NCI-H345 (cell line): ENCODE measurements around the gene LRFN2.

Experiments used
- DNase-seq: peaks from one replicate; lab custom pipeline; 2025; lab: John Stamatoyannopoulos, UW

Gene LRFN2

GRCh38 chr6:40398810-40399477 is 188.2 kb downstream of the LRFN2 start:
- peak; percentile 15 for DNase-seq

DNA sequence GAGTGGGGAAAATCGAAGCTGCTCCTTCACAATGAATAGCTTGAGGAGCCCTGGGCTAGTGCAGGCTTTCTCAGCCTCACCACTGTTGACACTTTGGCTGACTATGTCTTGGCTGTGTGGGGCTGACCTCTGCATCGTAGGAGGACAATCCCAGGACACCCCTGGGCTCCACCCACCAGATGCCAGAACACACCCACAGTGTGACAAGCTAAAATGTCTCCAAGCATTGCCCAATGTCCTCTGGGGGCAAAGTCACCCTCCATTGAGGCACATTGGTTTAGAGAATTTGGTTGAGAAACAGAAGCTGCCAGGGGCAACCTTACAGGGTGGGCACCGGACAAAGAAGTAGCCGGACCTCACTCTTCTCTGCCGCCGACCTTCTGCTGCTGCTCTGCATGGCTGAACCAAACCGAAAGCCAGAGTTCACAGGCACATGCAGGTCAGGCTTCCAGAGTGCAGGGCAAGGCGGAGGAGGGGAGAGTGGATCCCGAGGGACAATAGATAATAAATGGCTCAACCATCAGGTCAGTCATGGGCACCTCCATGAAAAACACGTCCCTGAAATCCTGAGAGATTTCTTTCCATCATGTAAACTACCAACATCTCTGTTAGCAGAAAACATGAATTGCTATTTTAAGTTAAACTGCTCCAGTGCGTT is 189.0 kb downstream of the LRFN2 start:
- no peak for DNase-seq

- no peak for DNase-seq
These were observed 189.7 kb downstream of the LRFN2 start for GRCh38 chr6:40397287-40398033.

DNA sequence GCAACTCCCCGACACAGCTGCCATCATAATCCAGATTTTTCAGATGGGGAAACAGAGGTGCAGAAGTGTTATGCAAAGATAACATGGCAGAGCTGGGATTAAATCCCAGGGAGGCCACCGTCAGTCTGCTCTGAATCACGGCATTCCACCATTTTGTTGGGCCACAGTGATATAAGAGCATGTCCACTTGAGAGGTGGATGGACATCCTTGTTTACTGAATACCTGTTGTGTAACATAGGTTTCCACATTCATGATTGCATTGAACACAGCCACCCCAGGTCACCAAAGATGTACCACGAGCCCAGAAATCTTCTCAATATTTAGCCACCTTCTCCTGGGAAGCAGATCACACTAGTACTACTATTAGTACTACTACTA is 191.5 kb downstream of the LRFN2 start:
- DNase-seq: no peak

DNA sequence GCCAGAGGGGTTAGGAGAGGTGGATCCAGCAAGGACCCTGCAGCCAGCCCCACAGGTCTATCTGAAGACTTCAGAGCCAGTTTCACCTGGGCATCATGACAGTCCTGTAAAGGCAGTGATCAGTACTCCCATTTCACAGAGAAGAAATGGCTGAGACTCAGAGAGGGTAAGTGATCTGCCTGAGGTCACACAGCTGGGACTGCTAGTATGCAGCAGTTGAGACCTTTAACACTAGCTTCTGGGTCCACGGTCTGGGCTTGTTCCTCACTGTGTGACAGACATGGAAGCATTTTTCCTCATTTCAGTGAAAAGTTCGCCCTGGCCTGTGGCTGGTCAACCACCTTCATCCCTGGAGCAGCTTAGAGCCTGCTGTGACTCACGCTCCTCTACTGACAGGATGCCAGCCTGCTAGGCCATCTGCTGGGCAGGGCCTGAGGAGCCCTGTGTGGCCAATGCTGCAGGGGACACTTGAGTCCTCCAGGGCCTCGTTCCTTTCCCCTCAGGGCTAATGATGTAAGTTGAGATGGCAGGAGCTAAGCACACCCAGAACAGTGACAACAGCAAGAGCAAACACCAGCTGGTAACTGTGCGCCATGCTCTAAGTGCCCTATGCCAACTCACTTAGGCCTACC is 192.0 kb downstream of the LRFN2 start:
- peak; percentile 90 for DNase-seq

DNA sequence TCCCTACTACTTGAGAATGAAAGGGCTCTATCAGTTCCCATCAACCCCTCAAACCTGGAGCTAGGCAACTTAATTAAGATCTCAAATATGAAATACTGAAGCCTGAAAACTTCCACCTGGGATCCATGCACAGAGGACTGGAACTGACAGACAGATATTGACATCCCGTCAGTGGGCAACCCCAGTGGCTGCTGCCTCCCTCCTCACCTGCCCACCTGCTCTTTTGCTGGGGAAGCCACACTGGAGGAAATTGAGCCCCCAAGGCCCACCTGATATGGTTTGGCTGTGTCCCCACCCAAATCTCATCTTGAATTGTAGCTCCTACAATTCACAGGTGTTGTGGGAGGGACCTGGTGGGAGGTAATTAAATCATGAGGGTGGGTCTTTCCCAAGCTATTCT is 192.8 kb downstream of the LRFN2 start:
- DNase-seq: no peak

- no peak for DNase-seq
These were observed 193.5 kb downstream of the LRFN2 start for GRCh38 chr6:40393641-40394040.

DNA sequence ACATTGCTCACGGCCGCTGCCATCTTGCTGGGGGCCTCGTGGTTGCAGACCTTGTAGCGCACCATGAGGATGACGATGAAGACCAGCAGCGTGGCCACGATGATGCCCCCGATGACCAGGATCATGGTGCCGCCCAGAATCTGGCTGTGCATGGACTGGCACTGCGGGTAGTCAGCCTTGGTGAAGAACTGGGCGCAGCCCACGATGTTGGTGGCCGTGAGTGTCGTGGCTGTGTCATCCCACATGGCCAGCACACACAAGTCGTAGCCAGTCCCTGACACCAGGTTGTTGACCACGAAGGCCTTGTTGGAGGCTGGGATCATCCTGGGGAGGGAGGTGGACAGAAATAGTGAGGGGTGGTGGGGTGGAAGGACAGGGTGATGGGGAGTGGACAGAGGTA is 194.6 kb downstream of the LRFN2 start:
- DNase-seq: no peak

DNA sequence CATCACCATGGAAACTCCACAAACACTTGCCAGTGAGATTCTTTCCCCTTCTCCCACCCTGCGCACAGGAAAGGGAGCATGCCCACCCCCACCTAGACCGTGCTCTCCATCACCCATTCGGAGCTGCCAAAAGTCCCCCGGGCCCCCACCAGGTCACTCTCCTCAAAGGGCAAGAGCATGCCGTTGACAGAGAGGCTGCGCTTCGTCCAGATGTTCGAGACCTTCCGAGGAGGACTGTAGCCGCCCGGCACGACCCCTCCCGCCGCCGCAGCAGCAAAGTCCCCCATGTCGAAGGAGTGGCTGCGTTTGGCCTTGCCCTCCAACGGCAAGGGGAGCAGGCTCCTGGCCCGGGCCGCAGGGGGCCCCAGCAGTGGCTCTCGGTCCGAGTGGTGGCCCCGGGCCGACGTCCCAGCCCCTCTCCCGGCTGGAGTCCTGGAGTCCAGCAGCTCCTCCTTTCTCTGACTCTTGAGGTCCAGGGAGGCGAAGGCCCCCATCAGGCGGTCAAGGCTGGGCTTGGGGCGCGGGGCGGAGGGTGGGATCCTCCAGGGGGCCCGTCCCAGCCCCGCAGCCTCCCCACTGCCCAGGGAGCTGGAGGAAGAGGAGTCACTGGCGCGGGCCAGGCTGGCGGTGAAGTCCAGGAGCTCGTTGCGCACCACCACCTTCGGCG is 195.2 kb downstream of the LRFN2 start:
- no peak for DNase-seq

DNA sequence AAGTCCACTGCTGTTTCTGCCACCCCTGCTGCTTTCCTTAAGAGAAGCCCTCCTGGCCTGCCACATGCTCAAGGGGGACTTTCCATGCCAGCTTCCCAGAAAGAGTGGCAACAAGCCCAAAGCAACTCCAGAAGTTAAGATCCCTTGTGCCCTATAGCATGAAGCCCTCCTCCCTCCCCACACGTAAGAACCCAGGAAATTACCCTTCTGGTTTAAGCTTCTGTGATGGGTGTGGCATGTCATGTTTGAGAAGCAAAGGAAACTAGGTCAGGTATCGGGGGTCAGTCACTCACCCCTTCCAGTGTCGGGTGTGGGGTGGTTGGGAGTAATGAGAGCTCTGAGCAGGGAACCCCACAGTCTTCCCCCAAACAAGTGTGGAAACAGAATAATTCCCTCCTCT is 196.1 kb downstream of the LRFN2 start:
- no peak for DNase-seq

DNA sequence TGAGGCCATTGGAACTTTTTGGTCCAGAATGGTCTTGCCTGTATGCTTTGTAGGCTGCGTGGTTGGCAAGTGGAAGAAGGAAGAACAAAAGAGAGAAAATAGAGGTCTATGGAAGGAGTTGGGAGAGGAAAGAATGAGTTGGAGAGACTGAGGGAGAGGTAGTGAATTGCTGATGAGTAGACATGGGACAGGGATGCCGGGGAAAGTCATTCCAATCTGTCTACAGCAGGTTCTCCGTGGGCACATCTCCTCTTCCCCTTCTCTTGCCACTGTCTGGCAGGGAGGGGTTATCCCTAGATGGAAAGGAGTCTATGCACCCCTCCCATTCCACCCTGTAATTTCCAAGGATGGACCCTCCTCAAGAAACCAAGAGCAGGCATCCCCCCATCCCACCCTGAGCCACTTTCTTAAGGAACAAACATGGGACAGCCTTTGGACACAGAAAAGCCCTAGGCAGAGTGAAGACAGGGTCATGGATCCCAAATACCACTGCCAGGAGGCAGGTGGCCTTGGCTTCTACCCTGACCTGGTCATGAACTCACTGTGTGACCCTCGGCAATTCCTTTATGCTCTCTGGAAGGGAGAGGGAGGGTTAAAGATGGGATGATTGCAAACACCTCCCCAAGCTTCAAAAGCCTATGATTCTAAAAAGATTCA is 196.9 kb downstream of the LRFN2 start:
- no peak for DNase-seq

DNA sequence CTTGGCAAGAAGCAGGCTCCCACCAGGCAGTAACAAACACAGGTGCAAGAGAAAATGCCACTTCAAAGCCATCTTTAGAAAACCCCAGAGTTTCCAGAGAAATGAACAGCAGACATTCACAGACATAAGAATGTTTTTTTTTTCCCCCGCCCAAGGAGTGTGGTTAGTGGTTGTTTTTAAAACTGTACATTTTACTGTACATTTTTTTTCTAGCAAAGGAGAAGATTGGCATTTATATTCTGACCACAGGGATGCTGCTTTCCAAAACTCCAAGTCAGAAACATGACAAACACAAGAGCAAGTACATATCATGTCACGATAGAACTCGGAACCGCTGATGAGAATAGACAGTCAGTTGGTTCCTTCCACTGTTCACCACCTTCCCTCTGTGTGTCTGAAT is 197.9 kb downstream of the LRFN2 start:
- no peak for DNase-seq

- DNase-seq: no peak
These were observed 199.3 kb downstream of the LRFN2 start for GRCh38 chr6:40387871-40388264.

DNA sequence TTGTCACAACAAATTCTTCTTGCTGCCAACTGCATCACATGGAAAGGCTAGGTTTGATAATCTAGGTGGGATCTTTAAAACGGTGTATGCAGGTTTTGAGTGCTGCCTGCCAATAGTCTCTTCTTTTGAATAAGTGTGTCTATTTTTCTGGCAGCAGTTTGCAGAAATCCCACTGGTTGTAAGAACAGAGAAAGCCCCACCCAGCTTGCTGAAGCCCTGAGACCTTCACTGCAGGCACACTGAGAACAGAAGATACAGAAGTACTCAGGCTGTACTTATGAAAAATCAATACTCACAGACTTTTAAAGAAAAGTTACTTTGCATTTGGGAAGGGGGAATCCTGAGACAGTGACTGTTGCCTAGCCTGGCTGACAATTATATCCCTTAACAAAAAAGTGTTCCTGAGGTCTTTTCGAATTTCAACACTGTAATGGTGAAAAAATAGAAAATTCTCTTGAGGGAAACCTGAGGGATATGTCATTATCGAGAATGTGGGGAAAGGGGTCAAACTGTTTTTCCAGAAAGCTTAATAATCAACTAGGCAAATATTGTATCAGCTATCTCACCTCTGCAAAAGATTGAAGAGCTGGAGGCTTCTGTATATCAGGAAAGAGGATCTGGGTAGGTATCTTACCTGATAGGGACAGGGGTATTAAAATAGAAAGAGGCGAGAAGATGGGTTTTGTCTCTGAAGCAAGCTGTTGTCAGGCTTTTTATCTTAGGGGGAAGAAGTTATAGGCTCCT is 199.9 kb downstream of the LRFN2 start:
- DNase-seq: no peak

- DNase-seq: no peak
These were observed 201.0 kb downstream of the LRFN2 start for GRCh38 chr6:40386200-40386599.

- DNase-seq: no peak
These were observed 203.6 kb downstream of the LRFN2 start for GRCh38 chr6:40383348-40384115.

DNA sequence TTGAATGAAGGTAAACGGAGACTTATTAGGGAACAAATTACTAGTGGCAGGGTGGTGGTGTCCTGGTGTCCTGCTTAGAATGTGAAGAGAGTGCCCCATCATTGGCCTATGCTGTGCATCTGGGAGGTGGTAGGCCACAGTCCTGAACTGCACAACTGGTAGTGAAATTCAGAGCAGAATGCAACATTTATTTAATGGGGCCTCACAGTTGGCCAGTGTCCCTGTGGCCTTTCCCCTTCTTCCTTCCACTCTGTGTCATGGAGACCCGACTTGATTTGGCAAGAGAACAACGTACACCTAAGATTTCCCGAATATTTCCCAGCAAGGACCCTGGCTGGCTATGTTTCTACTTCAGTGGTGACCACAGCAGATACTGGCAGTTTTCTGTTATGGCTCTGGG is 206.9 kb downstream of the LRFN2 start:
- DNase-seq: no peak

DNA sequence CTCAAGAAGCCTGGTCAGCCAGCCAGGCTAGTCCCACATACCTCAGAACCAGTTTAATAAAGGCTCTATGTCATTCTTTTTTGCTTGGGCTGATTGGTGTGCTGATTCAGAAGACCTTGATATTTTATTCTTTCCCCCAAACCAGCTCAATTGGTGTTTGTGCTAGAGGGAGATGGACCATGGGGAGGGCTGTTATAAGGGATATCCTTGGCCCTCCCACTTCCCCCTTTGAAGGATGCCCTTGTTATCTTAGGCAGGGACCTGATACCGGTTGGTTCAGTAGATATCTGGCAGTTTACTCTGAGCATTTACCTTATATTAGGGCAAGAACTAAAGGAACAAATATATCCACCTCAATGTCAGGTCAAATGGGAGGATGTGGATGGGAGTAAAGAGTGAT is 207.4 kb downstream of the LRFN2 start:
- DNase-seq: no peak

DNA sequence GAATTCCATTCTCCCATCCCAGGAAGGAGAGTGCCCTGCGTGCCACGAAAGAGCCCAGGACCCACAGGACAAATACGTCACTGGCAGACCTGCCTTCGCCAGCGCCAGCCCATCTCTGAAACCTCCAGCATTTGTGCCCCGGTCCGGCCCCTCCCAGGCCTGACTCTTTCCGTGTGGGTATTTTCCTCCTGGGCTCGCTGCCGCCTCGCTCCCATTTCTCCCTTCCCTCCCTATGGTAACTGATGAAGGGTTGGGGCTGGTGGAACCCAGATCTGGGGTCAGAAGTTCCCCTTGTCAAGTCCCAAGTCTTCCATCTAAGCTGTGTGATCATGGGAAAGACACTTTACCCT is 208.5 kb downstream of the LRFN2 start:
- DNase-seq: no peak

- no peak for DNase-seq
These were observed 209.0 kb downstream of the LRFN2 start for GRCh38 chr6:40378071-40378724.
